Ishikawa (cell line): ENCODE results near the gene WDR88.

Source experiments
- MAX ChIP-seq: IDR thresholded peaks from 2 replicates; pipeline ENCODE4 v1.6.1; 2012
- TF ChIP-seq, protein P1 (sequence below): IDR thresholded peaks from 2 replicates; pipeline ENCODE4 v1.6.1; 2012; ENCODE audit warnings: low read depth, mild to moderate bottlenecking

GRCh38 chr19:33132425-33132824 is 511 bp downstream of the WDR88 start:
- no peak for TF ChIP-seq MAX
- TF ChIP-seq, protein P1, sequence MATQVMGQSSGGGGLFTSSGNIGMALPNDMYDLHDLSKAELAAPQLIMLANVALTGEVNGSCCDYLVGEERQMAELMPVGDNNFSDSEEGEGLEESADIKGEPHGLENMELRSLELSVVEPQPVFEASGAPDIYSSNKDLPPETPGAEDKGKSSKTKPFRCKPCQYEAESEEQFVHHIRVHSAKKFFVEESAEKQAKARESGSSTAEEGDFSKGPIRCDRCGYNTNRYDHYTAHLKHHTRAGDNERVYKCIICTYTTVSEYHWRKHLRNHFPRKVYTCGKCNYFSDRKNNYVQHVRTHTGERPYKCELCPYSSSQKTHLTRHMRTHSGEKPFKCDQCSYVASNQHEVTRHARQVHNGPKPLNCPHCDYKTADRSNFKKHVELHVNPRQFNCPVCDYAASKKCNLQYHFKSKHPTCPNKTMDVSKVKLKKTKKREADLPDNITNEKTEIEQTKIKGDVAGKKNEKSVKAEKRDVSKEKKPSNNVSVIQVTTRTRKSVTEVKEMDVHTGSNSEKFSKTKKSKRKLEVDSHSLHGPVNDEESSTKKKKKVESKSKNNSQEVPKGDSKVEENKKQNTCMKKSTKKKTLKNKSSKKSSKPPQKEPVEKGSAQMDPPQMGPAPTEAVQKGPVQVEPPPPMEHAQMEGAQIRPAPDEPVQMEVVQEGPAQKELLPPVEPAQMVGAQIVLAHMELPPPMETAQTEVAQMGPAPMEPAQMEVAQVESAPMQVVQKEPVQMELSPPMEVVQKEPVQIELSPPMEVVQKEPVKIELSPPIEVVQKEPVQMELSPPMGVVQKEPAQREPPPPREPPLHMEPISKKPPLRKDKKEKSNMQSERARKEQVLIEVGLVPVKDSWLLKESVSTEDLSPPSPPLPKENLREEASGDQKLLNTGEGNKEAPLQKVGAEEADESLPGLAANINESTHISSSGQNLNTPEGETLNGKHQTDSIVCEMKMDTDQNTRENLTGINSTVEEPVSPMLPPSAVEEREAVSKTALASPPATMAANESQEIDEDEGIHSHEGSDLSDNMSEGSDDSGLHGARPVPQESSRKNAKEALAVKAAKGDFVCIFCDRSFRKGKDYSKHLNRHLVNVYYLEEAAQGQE = no peak
